GM18868 (cell line): ENCODE measurements around the gene OR2T3.
A peak's percentile ranks its signal among the peaks of the same experiment; 100 is the strongest.
"Not testable (repeated sequence)": the region's sequence is repeated elsewhere in the genome, so short reads cannot be mapped to it uniquely, and the experiment has no call there.

ENCODE experiments used
- ATAC-seq: cut with Tn5 transposase; IDR thresholded peaks from one replicate; pipeline ENCODE4 v1.9.1; 2021; ENCODE audit warnings: mild to moderate bottlenecking, moderate library complexity; ENCODE audit not compliant: unreplicated experiment

Gene OR2T3

GRCh38 chr1:248473051-248473450 is at the start of gene OR2T3:
Gene OR2T3 (plus strand): TSS chr1:248473351. CDS start chr1:248473351, 0 bp downstream.
- ATAC-seq: not testable (repeated sequence)

GRCh38 chr1:248427526-248428191 is 45.5 kb upstream of the OR2T3 start:
- ATAC-seq: peak; percentile 59

- ATAC-seq: peak; percentile 99
Measured at GRCh38 chr1:248428192-248428533, 45.0 kb upstream of the OR2T3 start.

- ATAC-seq: not testable (repeated sequence)
Measured at GRCh38 chr1:248431683-248432082, 41.5 kb upstream of the OR2T3 start.

GRCh38 chr1:248432201-248432600 is 41.0 kb upstream of the OR2T3 start:
- ATAC-seq: not testable (repeated sequence)

- ATAC-seq: not testable (repeated sequence)
Measured at GRCh38 chr1:248433811-248434415, 39.2 kb upstream of the OR2T3 start.

GRCh38 chr1:248434913-248435312 is 38.2 kb upstream of the OR2T3 start:
- ATAC-seq: peak; percentile 52

GRCh38 chr1:248436303-248436702 is 36.8 kb upstream of the OR2T3 start:
- ATAC-seq: peak; percentile 60

GRCh38 chr1:248438668-248439067 is 34.5 kb upstream of the OR2T3 start:
- ATAC-seq: peak; percentile 74

GRCh38 chr1:248439283-248439682 is 33.9 kb upstream of the OR2T3 start:
- ATAC-seq: peak; percentile 26

- not testable (repeated sequence) for ATAC-seq
Measured at GRCh38 chr1:248442500-248443277, 30.5 kb upstream of the OR2T3 start.

- ATAC-seq: not testable (repeated sequence)
Measured at GRCh38 chr1:248444603-248445002, 28.5 kb upstream of the OR2T3 start.

- not testable (repeated sequence) for ATAC-seq
Measured at GRCh38 chr1:248445399-248445798, 27.8 kb upstream of the OR2T3 start, which contains the start of gene OR2T2. Gene OR2T2 (plus strand): TSS chr1:248445637. CDS start chr1:248452798, 7,161 bp downstream.

- peak; percentile 70 for ATAC-seq
Measured at GRCh38 chr1:248448409-248449074, 24.6 kb upstream of the OR2T3 start.

- ATAC-seq: peak; percentile 1
Measured at GRCh38 chr1:248449821-248450465, 23.2 kb upstream of the OR2T3 start.

- ATAC-seq: peak; percentile 64
Measured at GRCh38 chr1:248450466-248451145, 22.5 kb upstream of the OR2T3 start.

GRCh38 chr1:248453619-248454018 is 19.5 kb upstream of the OR2T3 start:
- not testable (repeated sequence) for ATAC-seq

- ATAC-seq: not testable (repeated sequence)
Measured at GRCh38 chr1:248455045-248455444, 18.1 kb upstream of the OR2T3 start.

GRCh38 chr1:248456635-248457034 is 16.5 kb upstream of the OR2T3 start:
- not testable (repeated sequence) for ATAC-seq

GRCh38 chr1:248459117-248459516 is 14.0 kb upstream of the OR2T3 start:
- ATAC-seq: not testable (repeated sequence)
